Measurements from ENCODE around the gene MLLT11.

MLLT11 gene

DNA sequence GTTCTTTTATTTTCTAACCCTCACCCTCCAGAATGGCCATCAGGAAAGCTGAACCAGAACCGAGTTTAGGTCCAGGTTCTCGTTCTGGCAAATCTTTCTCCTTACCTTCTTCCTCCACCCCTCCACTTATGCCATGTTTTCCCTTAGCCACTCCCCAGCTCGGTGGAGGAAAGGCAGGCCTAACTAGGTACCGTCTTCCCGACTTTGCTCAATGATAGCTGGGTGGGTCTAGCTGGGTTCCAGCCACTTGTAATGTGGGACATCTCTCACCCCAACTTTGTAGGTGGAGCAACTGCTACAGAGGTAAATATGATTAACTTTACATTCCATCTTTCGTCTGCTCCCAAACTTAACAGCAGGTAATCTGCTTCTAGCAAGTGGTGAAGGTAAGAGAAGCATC, 23.2 kb upstream of the MLLT11 start:
- DNase-seq (ENCODE audit: low spot score) (no peak), ATAC-seq (ENCODE audit: low read depth) (no peak)
- H3K27ac ChIP-seq (ENCODE audit: poor library complexity, severe bottlenecking): no peak overlapping the region
- no peak for TF ChIP-seq CTCF (IDR thresholded peaks at IDR 0.05; ENCODE audit: poor library complexity, severe bottlenecking)
- H3K4me3 ChIP-seq (ENCODE audit: severe bottlenecking): no peak overlapping the region
- no peaks in the 10 kb centered on the region for H3K27me3 ChIP-seq (ENCODE audit: insufficient read depth, poor library complexity, severe bottlenecking)
- H3K9me3 ChIP-seq (ENCODE audit: severe bottlenecking): no peaks in the 10 kb centered on the region
- peaks cover 9% of the 10 kb centered on the region for H3K36me3 ChIP-seq (ENCODE audit: low read depth)
- no peaks in the 10 kb centered on the region for H3K4me1 ChIP-seq (ENCODE audit: insufficient read depth, poor library complexity, severe bottlenecking)

GRCh38 chr1:151039521-151039920, 20.7 kb upstream of the MLLT11 start:
- Histone ChIP-seq H3K9me3 (ENCODE audit: severe bottlenecking) (no peaks in the 10 kb centered on the region), H3K27me3 (ENCODE audit: insufficient read depth, poor library complexity, severe bottlenecking) (no peaks in the 10 kb centered on the region), H3K36me3 (ENCODE audit: low read depth) (peaks cover under 1% of the 10 kb centered on the region; the same call in 1 of the 2 replicates), H3K4me1 (ENCODE audit: insufficient read depth, poor library complexity, severe bottlenecking) (no peaks in the 10 kb centered on the region), H3K4me3 (ENCODE audit: severe bottlenecking) (no peak overlapping the region), H3K27ac (ENCODE audit: poor library complexity, severe bottlenecking) (no peak overlapping the region)
- no peak for ATAC-seq (ENCODE audit: low read depth)
- DNase-seq (ENCODE audit: low spot score): no peak
- TF ChIP-seq CTCF (IDR thresholded peaks at IDR 0.05; ENCODE audit: poor library complexity, severe bottlenecking): no peak

- ATAC-seq (ENCODE audit: low read depth): no peak
- Histone ChIP-seq H3K27me3 (ENCODE audit: insufficient read depth, poor library complexity, severe bottlenecking) (no peaks in the 10 kb centered on the region), H3K36me3 (ENCODE audit: low read depth) (no peaks in the 10 kb centered on the region), H3K4me3 (ENCODE audit: severe bottlenecking) (no peak overlapping the region), H3K4me1 (ENCODE audit: insufficient read depth, poor library complexity, severe bottlenecking) (no peaks in the 10 kb centered on the region), H3K9me3 (ENCODE audit: severe bottlenecking) (no peaks in the 10 kb centered on the region), H3K27ac (ENCODE audit: poor library complexity, severe bottlenecking) (no peak overlapping the region)
- TF ChIP-seq CTCF (IDR thresholded peaks at IDR 0.05; ENCODE audit: poor library complexity, severe bottlenecking): no peak
- DNase-seq (ENCODE audit: low spot score): no peak
Measured at GRCh38 chr1:151043163-151043562, 17.0 kb upstream of the MLLT11 start.

DNA sequence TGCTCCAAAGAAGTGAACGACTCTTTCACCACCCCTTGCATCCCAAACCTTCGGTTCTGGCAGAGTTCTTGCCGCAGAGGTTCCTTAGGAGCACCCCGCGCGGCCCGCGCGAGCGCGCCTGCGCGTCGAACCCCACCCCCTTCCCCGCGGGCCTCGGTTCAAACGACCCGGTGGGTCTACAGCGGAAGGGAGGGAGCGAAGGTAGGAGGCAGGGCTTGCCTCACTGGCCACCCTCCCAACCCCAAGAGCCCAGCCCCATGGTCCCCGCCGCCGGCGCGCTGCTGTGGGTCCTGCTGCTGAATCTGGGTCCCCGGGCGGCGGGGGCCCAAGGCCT, 12.6 kb upstream of the MLLT11 start, which contains the start of gene C1orf56:
Gene C1orf56 (plus strand): TSS at position 161 of the 334 bp plus-strand sequence. CDS start 97 bp downstream, at position 258.
- Histone ChIP-seq H3K4me1 (ENCODE audit: insufficient read depth, poor library complexity, severe bottlenecking) (peaks cover 4% of the 10 kb centered on the region), H3K4me3 (ENCODE audit: severe bottlenecking) (peak within 1 kb of the TSS; percentile 51), H3K36me3 (ENCODE audit: low read depth) (peaks cover 12% of the 10 kb centered on the region), H3K27me3 (ENCODE audit: insufficient read depth, poor library complexity, severe bottlenecking) (no peaks in the 10 kb centered on the region), H3K27ac (ENCODE audit: poor library complexity, severe bottlenecking) (peak within 1 kb of the TSS; percentile 59), H3K9me3 (ENCODE audit: severe bottlenecking) (no peaks in the 10 kb centered on the region)
- no peak for TF ChIP-seq CTCF (IDR thresholded peaks at IDR 0.05; ENCODE audit: poor library complexity, severe bottlenecking)
- no peak for DNase-seq (ENCODE audit: low spot score)
- peak; percentile 67 for ATAC-seq (ENCODE audit: low read depth)

DNA sequence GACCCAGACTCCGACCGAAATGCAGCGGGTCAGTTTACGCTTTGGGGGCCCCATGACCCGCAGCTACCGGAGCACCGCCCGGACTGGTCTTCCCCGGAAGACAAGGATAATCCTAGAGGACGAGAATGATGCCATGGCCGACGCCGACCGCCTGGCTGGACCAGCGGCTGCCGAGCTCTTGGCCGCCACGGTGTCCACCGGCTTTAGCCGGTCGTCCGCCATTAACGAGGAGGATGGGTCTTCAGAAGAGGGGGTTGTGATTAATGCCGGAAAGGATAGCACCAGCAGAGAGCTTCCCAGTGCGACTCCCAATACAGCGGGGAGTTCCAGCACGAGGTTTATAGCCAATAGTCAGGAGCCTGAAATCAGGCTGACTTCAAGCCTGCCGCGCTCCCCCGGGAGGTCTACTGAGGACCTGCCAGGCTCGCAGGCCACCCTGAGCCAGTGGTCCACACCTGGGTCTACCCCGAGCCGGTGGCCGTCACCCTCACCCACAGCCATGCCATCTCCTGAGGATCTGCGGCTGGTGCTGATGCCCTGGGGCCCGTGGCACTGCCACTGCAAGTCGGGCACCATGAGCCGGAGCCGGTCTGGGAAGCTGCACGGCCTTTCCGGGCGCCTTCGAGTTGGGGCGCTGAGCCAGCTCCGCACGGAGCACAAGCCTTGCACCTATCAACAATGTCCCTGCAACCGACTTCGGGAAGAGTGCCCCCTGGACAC, 12.1 kb upstream of the MLLT11 start:
- Histone ChIP-seq H3K27ac (ENCODE audit: poor library complexity, severe bottlenecking) (peak overlapping the region; percentile 59), H3K4me1 (ENCODE audit: insufficient read depth, poor library complexity, severe bottlenecking) (peaks cover 4% of the 10 kb centered on the region), H3K36me3 (ENCODE audit: low read depth) (peaks cover 18% of the 10 kb centered on the region), H3K9me3 (ENCODE audit: severe bottlenecking) (no peaks in the 10 kb centered on the region), H3K4me3 (ENCODE audit: severe bottlenecking) (peak overlapping the region; percentile 51), H3K27me3 (ENCODE audit: insufficient read depth, poor library complexity, severe bottlenecking) (no peaks in the 10 kb centered on the region)
- peak; percentile 58 for TF ChIP-seq CTCF (IDR thresholded peaks at IDR 0.05; ENCODE audit: poor library complexity, severe bottlenecking)
- peak; percentile 61 for ATAC-seq (ENCODE audit: low read depth)
- DNase-seq (ENCODE audit: low spot score): no peak

All from RWPE2 (cell line).